ENCODE measurements around the gene NRXN3. TPM values are rescaled to one million over a fixed set of nuclear protein-coding genes. Genes with fewer than 3 reads are reported as not detected.
A peak's percentile ranks its signal among the peaks of the same experiment; 100 is the strongest.

The NRXN3 gene
- polyA plus RNA-seq, 1 donor from 2014 or later = not detected

DNA sequence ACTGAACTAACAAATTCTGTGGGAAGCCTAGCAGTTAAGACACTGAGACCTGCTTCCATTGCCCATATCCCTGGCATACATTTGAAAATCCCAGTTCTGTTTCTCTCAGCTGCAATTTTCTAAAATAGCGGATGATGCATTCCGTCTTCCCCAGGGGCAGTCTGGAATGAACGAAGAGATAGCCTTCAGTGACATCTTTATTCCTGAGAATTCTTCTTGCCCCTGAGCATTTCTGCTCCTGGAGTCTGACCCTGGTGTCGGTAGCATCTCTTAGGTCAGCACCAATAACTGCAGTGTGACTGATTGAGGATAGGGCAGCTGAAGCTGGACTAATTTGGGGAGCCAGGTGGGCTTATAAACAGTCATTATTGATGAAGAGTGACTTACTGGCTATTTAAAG lies 1488.6 kb downstream of the NRXN3 start:
- no peak overlapping the region for H3K4me3 Mint-ChIP-seq
- H3K4me1 Mint-ChIP-seq = no peaks in the 10 kb centered on the region
- no peaks in the 10 kb centered on the region for H3K36me3 Mint-ChIP-seq
- no peak overlapping the region for H3K27ac Mint-ChIP-seq
- H3K27me3 Mint-ChIP-seq = no peaks in the 10 kb centered on the region
- peaks cover 2 to 20% (median 5%) of the 10 kb centered on the region in 3 donors for H3K9me3 Mint-ChIP-seq

DNA sequence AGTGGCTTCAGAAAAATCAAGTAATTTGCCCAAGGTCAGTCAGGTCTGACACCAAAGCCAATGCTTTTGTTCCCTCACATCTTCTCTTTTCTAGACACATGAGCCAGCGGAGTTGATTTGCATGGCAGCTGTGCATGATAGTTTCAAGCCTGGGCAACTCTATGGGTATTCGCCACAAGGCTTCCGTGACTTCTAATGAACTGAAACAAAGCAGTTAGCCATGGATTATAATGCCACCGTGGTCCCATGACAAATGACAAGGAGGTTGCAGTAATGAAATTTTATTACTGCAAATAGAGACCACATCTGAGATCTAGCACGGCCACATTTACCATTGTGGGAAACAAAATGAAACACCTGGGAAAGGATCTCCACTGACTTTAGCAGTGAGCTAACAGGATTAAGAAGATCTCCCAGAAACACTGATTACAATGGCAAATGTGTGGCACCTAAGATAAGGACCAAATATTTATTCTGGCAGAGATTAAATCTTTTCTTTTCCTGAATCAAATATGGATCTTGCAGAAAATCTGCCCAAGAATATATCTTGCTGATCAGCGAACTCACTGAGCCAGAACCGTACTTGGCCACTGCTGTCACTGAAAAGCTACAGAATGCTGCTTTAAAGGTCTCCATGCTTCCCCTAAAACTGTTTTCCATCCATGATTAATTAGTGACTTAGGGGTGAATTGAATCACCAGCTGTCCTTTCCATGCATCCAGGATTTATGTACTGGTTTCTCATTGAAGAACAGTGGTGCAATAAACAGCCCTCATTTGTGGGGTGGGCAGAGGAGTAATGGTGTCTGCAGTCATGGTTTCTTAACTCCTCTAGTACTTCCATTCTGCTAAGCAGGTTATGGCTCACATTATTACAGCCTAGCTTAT lies 1490.1 kb downstream of the NRXN3 start:
- Mint-ChIP-seq H3K4me3 (no peak overlapping the region), H3K9me3 (peaks cover 2 to 17% (median 2%) of the 10 kb centered on the region in 3 donors), H3K27me3 (no peaks in the 10 kb centered on the region), H3K4me1 (no peaks in the 10 kb centered on the region), H3K36me3 (no peaks in the 10 kb centered on the region), H3K27ac (no peak overlapping the region)

DNA sequence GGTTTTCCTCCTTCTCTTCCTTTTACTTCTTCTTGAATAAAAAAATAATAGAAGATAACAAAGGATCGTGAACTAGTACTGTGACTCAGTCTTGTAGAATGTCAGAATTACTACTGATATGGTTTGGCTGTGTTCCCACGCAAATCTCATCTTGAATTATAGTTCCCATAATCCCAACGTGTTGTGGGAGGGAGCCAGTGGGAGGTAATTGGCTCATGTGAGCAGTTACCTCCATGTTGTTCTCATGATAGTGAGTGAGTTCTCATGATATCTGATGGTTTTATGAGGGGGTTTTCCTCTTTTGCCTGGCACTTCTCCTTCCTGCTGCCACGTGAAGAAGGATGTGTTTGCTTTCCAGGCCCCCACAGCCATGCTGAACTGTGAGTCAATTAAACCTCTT lies 1491.6 kb downstream of the NRXN3 start:
- H3K27ac Mint-ChIP-seq = no peak overlapping the region
- H3K4me1 Mint-ChIP-seq = no peaks in the 10 kb centered on the region
- peaks cover 2 to 16% (median 2%) of the 10 kb centered on the region in 3 donors for H3K9me3 Mint-ChIP-seq
- no peaks in the 10 kb centered on the region for H3K36me3 Mint-ChIP-seq
- no peaks in the 10 kb centered on the region for H3K27me3 Mint-ChIP-seq
- H3K4me3 Mint-ChIP-seq = no peak overlapping the region

DNA sequence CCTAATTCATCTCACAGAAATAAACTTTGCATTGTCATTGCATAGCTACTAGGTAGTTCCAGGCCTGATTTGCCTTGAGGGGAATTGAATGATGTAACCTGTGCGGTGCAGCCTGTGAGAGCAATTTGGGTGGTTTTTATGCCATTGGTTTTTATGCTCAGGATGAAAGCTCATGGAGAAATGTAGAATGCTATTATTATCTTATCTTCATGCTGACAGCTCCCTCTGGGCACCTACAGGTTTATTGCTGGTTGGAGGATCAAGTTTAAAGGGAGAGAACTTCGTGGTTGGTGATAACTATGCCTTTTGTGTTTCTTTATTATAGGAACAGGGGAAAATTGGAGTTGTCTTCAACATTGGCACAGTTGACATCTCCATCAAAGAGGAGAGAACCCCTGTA lies 1493.3 kb downstream of the NRXN3 start:
- Mint-ChIP-seq H3K27me3 (no peaks in the 10 kb centered on the region), H3K27ac (no peak overlapping the region), H3K36me3 (no peaks in the 10 kb centered on the region), H3K4me1 (no peaks in the 10 kb centered on the region), H3K9me3 (peaks cover 2 to 16% (median 2%) of the 10 kb centered on the region in 3 donors), H3K4me3 (no peak overlapping the region)

DNA sequence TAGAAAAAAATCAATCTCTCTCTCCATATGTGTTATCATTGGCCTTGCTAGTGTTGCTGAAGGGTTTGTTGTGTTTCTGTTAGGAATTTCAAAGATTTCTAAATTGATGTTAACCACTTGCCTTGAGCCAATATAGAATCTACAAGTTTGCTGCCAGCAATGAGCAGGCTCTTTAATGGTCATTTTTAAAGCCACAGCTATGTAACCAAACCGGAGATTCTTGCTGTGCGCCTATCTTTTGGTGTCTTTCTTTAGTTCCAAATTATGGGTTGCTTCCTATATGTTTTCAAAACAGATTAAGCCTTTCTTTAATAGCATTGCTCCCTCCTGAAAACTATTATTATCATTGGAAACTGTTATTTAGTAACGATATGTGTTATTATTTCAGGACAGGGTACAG lies 1495.4 kb downstream of the NRXN3 start:
- no peaks in the 10 kb centered on the region for H3K36me3 Mint-ChIP-seq
- H3K4me1 Mint-ChIP-seq = no peaks in the 10 kb centered on the region
- H3K27me3 Mint-ChIP-seq = no peaks in the 10 kb centered on the region
- peaks cover 2 to 15% (median 2%) of the 10 kb centered on the region in 3 donors for H3K9me3 Mint-ChIP-seq
- no peak overlapping the region for H3K4me3 Mint-ChIP-seq
- no peak overlapping the region for H3K27ac Mint-ChIP-seq

DNA sequence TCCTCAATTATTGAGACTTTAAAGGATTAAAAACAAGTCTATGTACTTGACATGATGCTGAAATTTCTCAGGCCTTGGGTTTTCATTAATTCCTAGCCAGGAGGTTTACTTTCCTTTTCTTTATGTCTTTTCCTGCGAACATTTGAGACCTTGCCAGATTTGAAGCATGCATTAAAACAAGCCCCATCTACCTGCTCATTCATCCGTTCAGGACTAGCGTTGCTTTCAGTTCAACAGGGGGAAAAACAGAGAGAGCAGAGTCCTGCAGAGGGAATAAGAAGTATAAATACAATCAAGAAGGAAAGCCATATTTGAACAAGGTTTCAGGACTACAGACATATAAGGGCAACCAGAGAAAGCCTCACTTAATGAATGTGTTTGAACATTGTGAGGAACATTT lies 1498.8 kb downstream of the NRXN3 start:
- Mint-ChIP-seq H3K27ac (no peak overlapping the region), H3K27me3 (no peaks in the 10 kb centered on the region), H3K36me3 (no peaks in the 10 kb centered on the region), H3K4me1 (no peaks in the 10 kb centered on the region), H3K9me3 (peaks cover 0 to 13% (median 0%) of the 10 kb centered on the region in 3 donors), H3K4me3 (no peak overlapping the region)

DNA sequence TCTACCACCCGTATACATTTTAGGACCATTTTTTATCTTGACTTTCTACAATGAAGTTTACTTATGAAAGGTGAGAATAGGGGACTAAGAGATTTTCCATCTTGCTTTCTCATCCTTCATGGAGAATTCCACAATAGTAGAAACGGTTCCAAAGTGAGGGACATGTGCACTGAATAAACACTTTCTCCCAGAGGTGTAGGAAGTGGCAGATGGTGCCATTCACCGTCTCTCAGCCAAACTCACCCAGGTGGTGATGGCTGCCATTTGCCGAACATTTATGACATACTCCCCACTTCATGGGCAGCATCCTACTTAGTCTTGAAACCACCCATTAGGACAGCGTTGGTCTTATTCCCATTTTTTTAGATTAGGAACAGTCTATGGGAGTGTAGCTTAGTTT lies 1500.6 kb downstream of the NRXN3 start:
- Mint-ChIP-seq H3K9me3 (peaks cover 0 to 9% (median 2%) of the 10 kb centered on the region in 3 donors), H3K27ac (no peak overlapping the region), H3K4me1 (no peaks in the 10 kb centered on the region), H3K36me3 (no peaks in the 10 kb centered on the region), H3K4me3 (no peak overlapping the region), H3K27me3 (no peaks in the 10 kb centered on the region)

DNA sequence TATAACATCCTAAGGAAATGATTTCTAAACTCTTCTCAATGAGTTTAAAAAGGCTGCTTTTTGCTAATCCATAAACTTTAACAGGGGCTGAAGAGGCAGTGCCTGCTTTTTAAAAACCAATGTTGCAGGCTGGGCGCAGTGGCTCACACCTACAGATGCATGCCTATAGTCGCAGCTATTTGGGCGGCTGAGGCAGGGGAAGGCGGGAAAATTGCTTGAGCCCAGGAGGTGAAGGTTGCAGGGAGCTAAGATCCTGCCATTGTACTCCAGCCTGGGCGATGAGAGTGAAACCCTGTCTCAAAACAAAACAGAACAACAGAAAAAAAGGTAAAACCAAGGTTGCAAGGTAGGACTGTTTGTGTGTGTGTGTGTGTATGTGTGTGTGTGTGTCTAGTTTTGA lies 1509.9 kb downstream of the NRXN3 start:
- Mint-ChIP-seq H3K27me3 (no peaks in the 10 kb centered on the region), H3K27ac (no peak overlapping the region), H3K9me3 (peaks cover 4 to 6% (median 4%) of the 10 kb centered on the region in 3 donors), H3K4me3 (peak overlapping the region in 1 of 4 donors; percentile 66), H3K4me1 (peaks cover 0 to 2% (median 0%) of the 10 kb centered on the region in 3 donors), H3K36me3 (no peaks in the 10 kb centered on the region)

DNA sequence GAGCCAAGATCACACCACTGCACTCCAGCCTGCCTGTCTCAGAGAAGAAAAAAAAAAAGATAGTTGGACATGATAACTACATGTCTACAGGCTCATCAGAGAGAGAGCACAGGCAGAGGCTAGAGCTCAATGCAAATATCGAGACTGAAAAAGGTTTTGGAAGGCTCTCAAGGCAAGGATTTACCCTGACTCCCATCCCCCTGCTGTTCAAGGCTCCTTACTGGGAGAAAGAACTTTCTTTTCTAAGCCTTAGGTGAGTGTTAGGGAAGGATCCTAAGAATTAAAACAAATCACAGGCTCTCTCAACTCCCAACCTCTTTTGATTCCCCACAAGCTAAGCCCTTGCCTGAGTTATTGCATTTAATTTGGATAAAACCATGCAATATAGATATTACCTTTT lies 1516.0 kb downstream of the NRXN3 start:
- no peaks in the 10 kb centered on the region for H3K27me3 Mint-ChIP-seq
- no peaks in the 10 kb centered on the region for H3K36me3 Mint-ChIP-seq
- no peak overlapping the region for H3K27ac Mint-ChIP-seq
- no peak overlapping the region for H3K4me3 Mint-ChIP-seq
- peaks cover 0 to 4% (median 1%) of the 10 kb centered on the region in 3 donors for H3K9me3 Mint-ChIP-seq
- no peaks in the 10 kb centered on the region for H3K4me1 Mint-ChIP-seq

DNA sequence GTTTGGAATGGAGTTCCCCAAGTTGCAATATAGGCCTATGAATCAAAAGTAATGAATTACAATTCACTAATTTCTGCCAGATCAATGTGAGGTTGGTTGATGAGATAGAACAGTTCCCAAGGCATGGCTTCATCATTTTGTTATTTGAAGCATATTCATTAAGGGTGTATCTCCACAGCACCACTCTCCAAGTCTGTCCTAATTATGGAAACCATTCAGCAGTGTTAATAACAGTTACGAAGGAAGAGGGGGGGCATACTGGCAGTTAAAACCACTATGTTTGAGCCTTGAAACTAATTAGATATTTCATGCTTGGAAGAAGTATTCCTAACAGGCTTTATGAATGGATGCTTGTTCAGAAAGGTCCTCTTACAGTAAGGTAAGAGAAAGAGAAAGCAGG lies 1520.8 kb downstream of the NRXN3 start:
- no peak overlapping the region for H3K27ac Mint-ChIP-seq
- no peaks in the 10 kb centered on the region for H3K36me3 Mint-ChIP-seq
- no peaks in the 10 kb centered on the region for H3K4me1 Mint-ChIP-seq
- H3K4me3 Mint-ChIP-seq = no peak overlapping the region
- H3K27me3 Mint-ChIP-seq = no peaks in the 10 kb centered on the region
- H3K9me3 Mint-ChIP-seq = no peaks in the 10 kb centered on the region

DNA sequence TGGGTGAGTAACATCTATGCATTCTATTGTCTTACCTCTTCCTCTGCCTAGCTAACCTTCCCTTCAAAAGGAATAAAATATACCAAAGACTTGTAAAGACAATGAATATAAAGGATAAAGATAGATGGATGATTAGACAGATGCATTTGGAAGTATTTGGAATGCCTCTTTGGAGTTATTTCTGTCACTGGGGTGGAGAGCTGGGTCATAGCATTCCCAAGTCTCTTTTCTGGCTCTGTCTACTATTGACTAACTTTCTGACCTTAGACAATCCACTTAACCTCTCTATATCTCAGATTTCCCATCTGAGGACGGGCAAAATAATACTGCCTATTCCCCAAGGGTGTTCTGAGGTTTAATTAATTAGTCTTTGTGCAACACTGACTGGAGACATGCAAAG lies 1523.8 kb downstream of the NRXN3 start:
- H3K36me3 Mint-ChIP-seq = no peaks in the 10 kb centered on the region

DNA sequence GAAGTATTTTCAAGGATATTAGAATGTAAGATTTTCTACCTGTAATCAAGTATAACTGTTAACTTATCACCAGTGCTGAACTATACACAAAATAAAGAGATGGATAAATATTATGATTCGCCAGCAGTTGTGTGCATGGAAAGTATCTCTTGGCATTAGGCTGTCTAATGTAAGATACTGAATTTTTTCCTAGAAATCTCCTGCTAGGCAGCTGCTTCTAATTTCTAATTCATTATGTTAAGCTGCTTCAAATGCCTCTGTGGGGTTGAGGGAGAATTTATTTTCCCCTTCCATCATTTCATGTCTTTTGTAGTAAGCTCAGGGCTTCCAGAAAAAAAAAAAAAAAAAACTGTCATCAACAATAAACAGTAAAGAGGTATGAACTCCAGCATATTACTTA lies 1525.1 kb downstream of the NRXN3 start:
- no peak overlapping the region for H3K27ac Mint-ChIP-seq
- H3K36me3 Mint-ChIP-seq = no peaks in the 10 kb centered on the region
- no peaks in the 10 kb centered on the region for H3K4me1 Mint-ChIP-seq

More for the DNA sequence above, 1523.8 kb downstream of the NRXN3 start:
- Mint-ChIP-seq H3K4me1 (no peaks in the 10 kb centered on the region), H3K27ac (no peak overlapping the region), H3K9me3 (peaks cover 0 to 3% (median 0%) of the 10 kb centered on the region in 3 donors), H3K4me3 (no peak overlapping the region), H3K27me3 (no peaks in the 10 kb centered on the region)

DNA sequence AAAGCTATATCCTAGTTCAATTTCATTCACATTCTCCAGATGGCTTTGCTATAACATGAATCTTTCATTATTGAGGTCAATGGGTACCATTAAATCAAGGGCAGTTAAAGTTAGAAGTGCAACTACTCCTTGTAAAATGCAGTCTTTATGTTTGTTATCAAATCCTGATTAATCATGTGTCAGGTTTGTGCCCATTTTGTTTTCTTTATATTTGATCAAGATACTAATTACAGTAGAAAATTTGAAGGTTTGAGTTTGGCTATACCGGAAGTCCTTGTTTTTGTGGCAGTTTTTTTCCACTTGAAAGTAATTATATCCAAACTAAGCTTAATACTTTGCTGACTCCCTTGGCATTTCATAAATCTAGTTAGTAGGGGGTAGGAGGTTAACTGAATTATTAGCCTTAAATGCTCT lies 1528.1 kb downstream of the NRXN3 start:
- no peaks in the 10 kb centered on the region for H3K36me3 Mint-ChIP-seq
- no peak overlapping the region for H3K27ac Mint-ChIP-seq
- H3K4me3 Mint-ChIP-seq = no peak overlapping the region
- H3K9me3 Mint-ChIP-seq = peaks cover 0 to 4% (median 1%) of the 10 kb centered on the region in 3 donors
- no peaks in the 10 kb centered on the region for H3K27me3 Mint-ChIP-seq
- H3K4me1 Mint-ChIP-seq = no peaks in the 10 kb centered on the region

More for the DNA sequence above, 1525.1 kb downstream of the NRXN3 start:
- no peak overlapping the region for H3K4me3 Mint-ChIP-seq
- H3K9me3 Mint-ChIP-seq = peaks cover 0 to 4% (median 0%) of the 10 kb centered on the region in 3 donors
- H3K27me3 Mint-ChIP-seq = no peaks in the 10 kb centered on the region

DNA sequence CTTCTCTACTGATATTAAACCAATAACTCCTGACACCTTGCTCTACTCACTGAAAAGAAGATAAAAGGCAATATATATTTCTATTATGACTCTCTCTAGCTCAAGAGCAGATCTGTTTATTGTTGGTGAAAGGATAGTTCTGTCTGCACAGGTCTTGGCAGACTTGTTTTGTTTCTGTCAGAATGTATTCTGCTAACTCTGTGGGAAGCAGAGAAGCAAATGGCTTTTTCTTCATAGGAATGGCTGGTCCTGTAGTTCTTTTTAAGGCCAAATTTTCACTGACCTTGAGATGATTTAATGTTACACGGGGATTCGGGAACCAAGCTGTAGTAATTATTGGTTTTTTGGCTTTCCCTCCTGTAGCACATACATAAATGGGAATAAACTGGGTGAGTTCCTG lies 1529.0 kb downstream of the NRXN3 start:
- Mint-ChIP-seq H3K9me3 (peaks cover 0 to 4% (median 1%) of the 10 kb centered on the region in 3 donors), H3K4me1 (no peaks in the 10 kb centered on the region), H3K27me3 (no peaks in the 10 kb centered on the region), H3K4me3 (no peak overlapping the region), H3K27ac (no peak overlapping the region), H3K36me3 (no peaks in the 10 kb centered on the region)

DNA sequence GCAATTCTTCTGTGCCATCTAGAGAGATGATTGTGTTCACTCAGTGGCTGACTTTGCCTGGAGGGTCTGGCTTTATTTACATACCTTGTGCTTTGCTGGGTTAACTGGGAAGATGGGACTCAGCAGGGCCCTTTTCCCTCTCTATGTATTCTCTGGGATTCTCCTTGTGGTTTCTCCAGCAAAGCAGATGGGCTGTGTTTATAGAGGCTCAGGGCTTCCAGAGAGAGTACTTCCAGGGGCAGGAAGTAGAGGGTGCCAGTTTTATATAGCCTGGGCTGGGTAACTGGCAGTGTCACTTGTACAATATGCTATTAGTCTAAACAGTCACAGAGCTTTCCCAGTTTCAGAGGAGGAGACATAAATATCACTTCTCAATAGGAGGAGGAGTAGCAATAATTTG lies 1531.2 kb downstream of the NRXN3 start:
- Mint-ChIP-seq H3K27me3 (no peaks in the 10 kb centered on the region), H3K27ac (no peak overlapping the region), H3K4me3 (no peak overlapping the region), H3K4me1 (no peaks in the 10 kb centered on the region), H3K36me3 (no peaks in the 10 kb centered on the region), H3K9me3 (peaks cover 1 to 4% (median 2%) of the 10 kb centered on the region in 3 donors)

DNA sequence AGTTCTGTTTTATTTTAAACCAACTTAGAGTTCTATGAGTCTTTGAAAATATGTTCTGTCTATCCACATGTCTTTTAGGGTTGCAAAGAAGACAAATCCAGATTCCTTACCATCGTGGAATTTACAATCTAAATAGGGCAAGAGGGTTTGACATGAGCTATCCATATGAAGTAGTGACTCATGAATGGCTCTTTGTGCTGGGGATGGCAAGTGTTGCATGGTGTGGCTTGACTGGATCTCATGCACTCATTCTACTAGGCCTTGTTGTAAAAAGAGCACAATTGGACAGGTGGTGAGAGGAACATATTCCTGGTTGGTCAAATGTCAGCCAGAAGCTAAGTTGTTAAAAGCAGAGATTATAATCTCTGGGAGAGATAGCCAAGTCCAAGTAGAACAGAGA lies 1532.0 kb downstream of the NRXN3 start:
- Mint-ChIP-seq H3K4me1 (no peaks in the 10 kb centered on the region), H3K27ac (no peak overlapping the region), H3K4me3 (no peak overlapping the region), H3K36me3 (no peaks in the 10 kb centered on the region), H3K9me3 (peaks cover 2 to 4% (median 3%) of the 10 kb centered on the region in 3 donors), H3K27me3 (no peaks in the 10 kb centered on the region)
